CD4-positive, alpha-beta T cell treated with Interleukin-17A for 4 hours (primary cell): ENCODE results near the gene RMI2.

ENCODE experiments used
- DNase-seq: peaks from one replicate; pipeline ENCODE4 v3.0.0-alpha.2; 2020; ENCODE audit warnings: mixed read lengths

Gene RMI2

DNA sequence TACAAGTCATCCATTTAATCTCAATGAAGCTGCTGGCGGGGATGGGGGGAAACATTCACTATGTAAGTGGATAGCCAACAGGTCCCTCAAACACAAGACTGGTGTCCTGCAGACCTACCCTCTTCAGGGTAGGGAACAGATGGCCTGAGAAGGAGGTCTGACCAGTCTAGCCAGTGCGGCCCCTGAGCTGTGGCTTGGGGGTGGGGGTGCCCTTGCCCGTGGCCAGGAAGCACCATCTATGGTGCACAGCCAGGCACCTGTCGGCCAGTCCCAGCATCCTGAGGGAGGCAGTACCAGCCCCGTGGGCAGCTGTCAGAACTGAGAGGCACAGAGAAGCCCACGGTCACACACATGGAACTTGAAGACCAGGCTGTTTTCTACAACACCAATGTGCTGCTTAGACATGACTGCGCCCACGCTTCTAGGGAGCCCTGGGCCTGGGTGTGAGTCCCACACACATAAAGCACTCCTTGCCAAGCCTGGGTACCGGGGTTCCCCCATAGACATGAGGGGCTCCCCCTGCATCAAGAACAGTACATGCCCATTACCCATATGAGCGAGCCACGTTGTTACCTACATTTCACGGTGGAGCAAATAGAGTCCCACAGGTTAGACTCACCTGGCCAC is 40.9 kb downstream of the RMI2 start:
- DNase-seq, result no peak

DNA sequence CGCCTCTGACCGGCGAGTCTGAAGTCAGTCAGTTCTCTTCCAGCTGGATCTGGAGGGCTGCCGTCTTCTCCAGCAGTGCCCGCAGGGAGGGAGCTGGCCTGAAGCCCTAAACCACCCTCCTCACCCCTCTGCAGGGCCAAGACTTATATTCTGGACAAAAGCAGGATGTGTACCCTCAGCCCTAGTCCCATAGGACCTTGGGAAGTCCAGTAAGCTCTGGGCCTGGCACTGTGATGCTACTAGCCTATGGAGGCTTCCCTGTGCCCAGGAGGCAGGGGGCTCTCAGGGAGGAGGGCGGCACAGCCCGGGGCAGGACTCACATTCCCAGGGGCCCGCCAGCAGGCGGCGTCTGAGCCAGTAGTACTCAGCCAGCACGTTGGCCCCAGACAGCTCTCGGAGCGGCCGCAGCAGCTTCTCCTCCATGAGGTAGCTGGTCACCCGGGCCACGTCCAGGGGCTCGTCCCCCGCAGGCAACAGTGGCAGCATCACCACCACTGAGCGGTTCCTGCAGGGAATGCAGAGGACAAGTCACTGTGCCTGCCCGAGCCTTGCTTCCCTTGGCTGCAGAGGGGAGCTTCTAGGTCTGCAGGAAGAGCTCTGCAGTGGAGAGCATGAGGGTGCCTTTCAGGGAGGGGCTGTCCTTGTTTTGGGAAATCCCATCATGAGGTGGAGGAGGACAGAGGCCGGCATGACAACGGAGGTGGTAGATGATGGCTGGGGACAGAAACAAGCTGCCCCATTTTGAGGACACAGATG is 41.7 kb downstream of the RMI2 start:
- DNase-seq, result no peak

DNA sequence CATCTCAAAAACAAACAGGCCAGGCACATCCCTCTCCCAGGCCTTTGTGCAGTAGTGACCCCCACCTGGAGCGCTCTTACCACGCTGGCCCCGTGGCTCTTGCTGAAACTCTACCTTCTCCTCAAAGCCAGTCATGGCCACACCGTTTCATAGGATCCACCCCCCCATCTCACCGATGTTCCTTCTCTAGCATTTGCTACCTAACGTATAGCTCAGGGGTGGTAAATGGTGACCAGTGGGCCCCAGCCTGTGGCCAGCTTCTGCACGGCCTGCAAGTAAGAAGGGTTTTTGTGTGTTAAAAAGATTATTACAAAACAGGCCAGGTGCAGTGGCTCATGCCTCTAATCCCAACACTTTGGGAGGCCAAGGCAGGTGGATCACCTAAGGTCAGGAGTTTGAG is 43.8 kb downstream of the RMI2 start:
- no peak for DNase-seq

DNA sequence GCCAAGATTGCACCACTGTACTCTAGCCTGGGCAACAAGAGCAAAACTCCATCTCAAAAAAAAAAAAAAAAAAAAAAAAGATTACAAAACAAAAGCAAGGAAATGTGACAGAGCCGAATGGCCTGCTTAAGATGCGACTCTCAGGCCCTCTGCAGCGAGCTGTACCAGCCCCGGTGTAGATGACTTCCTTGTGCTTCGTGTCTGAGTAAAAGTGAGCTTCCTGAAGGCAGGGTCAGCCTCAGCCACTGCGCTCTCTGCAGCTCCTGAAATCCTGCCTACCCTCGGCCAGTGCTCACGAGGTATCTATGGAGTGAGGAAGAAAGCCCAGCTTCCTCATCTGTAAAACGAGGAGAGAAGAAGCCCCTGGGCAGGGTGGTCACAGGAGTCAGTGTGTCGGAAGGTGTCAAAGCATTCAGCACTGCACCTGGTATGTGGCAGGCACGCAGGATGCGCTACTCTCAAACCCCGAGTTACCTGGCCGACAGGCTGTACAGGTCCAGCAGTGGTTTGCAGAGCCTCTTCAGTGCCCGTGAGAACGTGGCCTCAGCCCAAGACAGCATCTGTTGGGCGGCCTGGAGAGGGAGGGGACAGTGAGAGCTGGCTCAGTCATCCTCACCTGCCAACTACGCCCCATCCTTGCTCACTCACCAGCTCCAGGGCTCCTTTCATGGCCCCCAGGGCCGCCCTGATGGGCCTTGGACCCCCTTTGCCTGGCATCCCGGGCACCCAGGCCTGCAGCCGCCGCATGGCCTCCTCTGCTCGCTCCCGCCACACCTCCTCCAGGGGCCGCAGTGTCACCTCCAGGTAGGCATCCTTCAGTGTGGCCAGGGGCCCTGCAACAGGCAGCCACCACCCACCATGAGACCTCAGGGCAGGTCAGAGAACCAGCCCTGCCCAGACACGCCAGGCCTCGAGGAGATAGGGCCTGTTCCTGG is 44.6 kb downstream of the RMI2 start:
- DNase-seq, result no peak

DNA sequence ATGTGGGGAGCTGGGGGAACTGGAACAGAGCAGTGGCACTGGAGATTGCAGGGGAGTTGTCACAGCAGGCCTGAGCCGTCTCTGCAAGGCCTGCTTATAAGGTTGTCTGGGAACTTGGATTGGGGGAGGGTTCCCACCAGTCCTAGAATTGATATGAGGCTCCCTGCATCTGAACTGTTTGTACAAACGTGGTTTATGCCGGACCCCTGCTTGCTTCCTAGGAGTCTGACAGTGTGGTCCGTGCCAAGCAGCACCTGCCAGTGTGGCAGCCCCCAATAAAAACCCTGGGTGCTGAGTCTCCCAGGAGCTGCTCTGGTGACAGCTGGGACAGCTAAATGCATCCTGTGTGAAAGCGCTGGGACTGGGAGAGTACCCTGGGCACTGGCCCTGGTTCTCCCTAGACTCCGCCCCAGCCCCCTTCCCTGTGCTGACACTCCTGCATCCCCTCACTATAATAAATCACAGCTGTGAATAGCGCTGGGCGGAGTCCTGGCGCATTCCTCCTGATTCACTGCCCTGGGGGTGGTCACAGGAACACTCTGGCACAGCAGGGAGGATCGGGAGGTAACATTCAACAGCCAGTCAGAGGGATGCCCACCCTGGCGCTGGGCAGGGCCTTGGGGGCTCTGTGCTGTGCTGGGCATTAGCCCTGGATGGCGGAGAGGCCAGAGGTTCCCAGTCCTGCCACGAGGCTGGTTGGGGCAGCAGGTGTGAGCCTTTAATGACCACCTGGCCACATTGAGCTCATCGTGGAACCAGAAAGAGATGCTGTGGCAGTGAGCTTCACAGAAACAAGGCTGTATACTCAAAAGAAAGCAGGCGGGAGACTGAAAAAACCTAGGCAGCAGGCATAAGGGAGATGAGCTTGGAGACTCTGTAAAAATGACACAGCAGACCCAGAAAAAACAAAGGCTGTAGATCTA is 45.6 kb downstream of the RMI2 start:
- DNase-seq, result no peak

DNA sequence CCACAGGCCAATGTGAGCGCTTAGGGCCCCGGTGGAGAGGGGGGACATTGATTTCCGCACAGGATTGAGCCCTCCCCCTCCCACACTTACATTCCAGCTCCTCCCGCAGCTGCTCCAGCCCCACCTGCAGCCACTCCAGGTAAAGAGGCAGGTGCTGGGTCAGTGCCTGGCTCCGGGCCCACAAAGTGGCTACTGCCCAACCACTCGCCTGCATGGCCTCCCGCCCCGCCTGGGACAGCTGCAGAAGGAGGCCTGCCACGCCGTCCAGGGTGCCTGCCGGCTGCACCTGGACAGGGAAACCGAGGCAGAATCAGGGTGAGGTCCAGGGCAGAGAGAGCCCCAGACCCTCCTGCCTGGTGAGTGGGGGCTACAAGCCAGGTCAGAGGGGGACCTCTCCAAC is 46.3 kb downstream of the RMI2 start:
- no peak for DNase-seq

DNA sequence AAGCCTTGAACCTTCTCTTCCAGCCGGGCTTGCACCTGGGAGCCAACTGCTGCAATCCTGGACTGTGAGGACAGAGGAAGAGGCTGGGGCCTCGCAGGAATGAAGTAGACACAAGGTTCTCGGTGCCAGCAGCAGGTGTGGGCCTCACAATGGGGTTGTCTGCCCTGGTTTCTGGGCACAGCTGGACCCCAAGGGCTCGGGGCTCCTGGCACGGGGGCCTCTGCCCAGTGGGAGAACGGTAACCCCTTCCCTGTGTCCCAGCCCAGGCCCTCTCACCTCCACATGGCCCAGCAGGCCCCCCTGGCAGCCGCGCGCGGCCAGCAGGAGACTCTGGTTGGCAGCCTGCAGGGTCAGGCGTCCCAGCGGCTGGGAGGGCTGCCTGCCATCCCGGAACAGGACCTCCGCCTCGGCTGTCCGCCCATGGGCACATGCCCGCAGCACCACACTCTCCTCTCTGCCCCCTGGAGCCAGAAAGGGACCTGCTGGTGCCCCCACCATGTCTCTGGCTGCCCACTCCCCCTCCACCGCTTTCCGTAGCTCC is 46.9 kb downstream of the RMI2 start:
- no peak for DNase-seq

DNA sequence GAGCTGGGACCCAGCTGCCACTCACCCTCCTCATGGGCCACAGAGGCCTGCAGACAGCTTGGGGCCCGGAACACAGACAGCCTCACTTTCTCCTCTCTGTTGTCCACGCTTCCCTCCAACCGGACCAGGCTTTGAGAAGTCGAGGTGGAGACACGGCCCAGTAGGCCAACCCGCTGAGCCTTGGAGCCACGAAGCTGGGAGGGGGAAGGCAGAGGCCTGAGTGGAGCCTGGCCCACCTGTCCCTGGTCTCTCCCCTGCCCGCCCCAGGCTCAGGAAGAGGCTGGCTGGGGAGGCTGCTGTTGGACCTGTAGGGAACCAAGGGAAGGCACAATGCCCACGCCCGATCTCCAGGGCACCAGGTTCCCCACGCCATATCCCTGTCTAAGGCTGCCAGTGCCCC is 48.1 kb downstream of the RMI2 start:
- no peak for DNase-seq

DNA sequence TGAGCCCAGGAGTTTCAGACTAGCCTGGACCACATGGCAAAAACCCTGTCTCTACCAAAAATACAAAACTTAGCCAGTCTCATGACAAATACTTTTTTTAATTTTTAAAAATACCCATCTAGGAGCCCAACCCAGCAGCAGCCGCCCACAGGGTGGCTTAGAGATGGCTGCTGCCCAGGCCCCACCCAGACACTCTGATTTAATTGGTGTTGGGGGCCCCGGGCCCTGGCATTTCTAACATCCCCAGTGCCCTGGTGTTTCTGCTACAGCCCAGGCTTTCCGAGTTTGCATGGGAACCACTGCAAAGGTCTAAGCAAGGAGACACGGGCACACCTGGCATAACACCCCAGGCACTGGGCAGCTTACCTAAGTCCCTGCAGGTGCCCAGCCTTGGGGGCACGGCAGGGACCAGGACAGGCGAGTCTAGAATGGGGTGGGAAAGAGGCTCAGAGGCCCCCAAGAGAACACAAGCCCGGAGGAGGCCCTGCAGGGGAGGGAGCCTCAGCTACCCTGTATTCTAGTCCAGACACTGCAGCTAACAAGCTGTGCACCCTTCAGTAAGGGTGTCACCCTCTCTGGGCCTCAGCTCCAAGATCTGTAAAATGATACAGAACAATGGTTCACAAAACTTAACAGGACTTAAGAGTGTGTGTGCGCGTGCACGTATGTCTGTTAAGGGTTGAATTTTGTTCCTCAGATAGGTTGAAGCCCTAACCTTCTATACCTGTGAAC is 48.8 kb downstream of the RMI2 start:
- no peak for DNase-seq

DNA sequence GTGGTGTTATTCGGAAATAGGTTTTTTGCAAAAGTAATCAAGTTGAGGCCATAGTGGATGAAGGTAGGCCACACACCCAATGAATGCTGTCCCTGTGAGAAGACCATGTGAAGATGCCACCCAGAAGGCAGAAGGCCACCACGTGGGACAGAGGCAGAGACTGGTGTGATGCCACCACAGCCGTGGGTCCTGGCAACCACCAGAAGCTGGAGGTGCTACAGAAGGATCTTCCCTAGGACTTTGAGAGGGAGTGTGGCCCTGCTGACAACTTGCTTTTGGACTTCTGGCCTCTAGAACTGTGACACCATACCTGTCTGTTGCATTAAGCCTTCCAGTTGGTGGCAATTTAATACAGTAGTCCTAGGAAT is 49.3 kb downstream of the RMI2 start:
- no peak for DNase-seq

DNA sequence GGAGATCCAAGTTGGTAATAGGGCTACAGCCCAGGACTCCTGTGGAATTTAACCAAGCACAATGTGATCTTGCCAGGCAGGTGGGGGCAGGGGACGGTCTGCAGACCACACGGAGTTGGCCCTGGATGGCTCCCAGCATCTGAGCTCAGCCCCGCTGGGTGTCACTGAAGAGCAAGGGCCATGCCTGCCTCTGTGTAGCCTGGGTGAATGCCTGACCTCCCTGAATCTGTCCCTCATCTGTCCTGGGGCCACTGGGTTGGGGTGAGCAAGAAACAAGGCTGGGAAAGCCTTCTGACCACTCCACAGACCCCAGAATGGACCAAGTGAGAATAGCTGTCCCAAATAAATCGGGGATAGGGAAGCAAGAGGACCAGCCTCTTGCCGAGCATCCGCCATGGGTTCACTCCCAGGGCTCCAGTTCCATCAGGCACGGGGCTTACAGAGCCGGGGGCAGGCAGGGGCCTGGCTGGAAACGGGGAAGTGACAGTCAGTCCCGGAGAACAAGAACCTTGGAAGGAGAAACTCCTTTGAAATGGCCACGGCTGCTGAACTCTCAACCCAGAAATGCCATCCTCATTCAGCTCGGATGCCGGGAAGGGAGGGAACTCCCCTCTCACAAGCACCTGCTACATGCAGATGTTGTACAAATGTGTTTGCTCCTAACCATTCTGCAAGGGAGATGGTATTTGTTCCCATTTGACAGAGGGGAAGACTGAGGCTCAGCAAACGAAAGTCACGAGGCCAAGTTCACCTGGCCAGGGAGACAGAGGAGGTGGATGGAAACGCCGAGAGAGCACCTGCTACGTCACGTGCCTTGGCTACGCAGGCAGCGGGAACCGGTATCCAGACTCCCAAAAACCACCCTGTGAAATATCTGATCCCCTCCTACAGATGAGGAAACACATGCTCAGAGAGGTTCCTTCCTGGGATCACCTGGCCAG is 50.0 kb downstream of the RMI2 start:
- no peak for DNase-seq

DNA sequence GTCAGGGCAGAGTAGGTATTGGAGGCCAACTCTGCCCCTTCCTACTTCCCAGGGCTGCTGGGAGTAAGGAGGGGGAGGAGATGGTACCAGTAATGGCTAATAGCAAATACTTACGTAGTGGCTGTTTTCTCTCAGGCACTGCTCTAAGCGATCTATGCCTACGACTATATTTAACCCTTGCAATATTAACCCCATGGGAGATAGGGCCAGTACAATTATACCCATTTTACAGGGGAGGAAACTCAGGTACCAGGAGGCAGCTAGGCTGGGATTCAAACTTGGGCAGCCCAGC is 50.6 kb downstream of the RMI2 start:
- no peak for DNase-seq

DNA sequence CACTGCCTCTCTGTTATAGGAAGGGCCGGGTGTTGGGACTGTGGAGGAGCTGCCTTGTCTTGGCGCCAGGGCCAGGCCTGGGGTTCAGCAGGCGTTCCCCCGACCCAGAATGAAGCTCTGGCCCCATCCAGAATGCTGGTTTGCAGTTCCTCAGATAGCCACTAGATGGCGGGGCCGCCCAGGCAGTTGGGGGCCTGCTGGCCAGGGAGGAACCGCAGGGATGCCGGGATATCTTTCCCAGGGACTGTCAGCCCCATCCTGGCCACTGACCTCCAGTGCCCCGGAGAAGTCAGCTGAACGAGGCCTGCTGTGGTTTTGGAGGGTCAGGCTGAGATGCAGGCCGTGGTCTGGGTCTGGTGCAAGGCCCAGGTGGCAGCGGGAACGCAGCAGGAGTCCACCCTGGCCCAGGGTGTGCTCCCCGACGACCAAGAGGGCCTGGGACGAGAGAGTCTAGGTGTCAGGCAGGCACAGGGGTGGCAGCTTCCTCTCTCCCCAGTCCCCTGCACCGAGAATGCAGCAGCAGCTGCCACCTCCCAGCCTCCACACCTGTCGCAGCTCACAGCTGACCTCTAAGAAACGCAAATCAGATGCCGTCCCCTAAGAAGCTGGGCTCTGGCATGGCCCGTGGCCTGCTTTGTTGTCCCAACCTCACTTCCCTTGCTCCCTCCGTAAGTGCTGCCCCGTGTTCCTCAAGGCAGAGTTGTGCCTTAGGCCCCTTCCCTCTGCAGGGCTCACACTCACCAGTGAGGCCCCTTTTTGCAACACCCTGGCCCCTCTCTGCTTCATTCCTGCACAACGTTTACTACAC is 51.2 kb downstream of the RMI2 start:
- DNase-seq, result peak; percentile 77

DNA sequence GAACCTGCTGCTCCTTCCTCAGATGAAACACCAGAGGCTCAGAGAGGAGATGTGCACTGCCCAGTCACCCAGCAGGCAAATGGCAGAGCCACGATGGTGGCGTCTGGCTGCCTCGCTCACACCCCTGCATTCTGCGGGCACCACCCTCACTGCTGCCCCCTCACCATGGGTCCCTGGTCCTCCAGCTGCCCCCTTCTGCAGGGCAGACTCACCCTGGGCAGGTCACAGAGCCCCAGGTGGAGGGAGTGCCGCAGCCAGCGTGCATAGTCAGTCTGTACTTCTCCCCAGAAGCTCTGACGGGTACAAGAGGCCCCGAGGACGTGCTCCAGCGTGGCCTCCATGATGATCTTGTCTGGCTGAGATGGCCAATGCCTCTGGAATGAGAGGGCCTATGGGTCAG is 52.9 kb downstream of the RMI2 start:
- no peak for DNase-seq

DNA sequence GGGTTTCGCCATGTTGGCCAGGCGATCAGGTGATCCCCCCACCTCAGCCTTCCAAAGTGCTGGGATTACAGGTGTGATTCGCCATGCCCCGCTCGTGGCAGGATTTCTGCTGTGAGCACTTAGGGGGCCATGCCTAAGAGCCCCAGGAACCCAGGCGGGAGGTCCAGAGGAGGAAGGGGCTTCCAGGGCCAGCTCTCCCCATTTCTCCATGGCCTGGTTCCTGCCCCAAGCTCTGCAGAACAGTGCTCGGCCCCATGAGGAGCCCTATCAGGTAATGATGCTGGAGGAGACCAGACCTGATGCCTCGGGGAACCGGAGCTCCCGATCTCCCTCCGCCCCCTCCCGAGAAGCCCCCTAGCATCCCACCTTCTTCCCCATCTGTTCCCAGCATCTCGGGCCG is 53.6 kb downstream of the RMI2 start:
- no peak for DNase-seq

DNA sequence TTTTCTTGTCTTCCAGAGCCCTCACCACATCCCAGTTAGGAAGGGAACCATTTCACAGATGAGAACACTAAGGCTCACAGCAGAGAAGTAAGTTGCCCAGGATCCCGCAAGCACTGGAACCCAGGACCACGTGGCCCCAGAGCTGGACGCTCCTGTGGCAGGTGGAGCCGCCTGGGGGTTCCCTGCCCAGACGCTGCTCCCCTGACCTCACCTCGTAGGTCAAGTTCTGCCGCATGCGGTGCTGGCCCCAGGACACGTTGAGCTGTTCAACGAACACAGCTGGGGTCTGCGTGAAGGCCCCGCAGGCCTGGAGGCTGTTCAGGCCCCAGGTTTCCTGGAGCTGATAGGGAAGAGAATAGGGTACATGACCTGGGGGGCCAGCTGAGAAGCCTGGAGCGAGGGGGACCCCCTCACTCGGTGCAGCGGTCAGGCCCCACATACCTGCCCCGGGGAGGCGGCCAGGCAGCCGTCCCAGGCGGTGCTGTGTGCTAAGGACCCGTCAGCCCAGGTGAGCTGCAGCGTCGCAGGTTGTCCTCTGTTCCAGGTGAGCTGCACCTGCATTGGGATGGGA is 54.1 kb downstream of the RMI2 start:
- no peak for DNase-seq

DNA sequence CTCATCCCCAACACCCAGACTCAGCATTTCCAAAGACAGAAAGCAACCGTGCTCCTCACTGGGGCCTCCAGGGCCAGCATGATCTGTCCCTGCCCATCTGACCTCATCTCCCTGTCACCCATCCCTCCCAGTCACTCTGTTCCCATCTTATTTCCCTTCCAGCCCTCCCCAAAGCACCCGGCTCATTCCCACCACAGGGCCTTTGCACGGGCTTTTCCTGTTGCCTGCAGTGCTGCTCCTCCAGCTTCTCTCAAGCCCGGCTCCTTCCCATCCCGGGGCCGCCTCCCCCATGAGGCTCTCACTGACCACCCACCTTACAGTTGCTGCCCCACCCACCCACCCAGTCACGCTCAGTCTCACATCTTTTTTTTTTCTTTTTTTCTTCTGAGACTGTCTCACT is 54.8 kb downstream of the RMI2 start:
- no peak for DNase-seq
